HG03196 (cell line): ENCODE data around the gene XPO6.
"Not testable (repeated sequence)": the region's sequence is repeated elsewhere in the genome, so short reads cannot be mapped to it uniquely, and the experiment has no call there.

Source experiments
- ATAC-seq: cut with Tn5 transposase; IDR thresholded peaks from one replicate; pipeline ENCODE4 v1.9.1; 2021; ENCODE audit not compliant: unreplicated experiment

The XPO6 gene

DNA sequence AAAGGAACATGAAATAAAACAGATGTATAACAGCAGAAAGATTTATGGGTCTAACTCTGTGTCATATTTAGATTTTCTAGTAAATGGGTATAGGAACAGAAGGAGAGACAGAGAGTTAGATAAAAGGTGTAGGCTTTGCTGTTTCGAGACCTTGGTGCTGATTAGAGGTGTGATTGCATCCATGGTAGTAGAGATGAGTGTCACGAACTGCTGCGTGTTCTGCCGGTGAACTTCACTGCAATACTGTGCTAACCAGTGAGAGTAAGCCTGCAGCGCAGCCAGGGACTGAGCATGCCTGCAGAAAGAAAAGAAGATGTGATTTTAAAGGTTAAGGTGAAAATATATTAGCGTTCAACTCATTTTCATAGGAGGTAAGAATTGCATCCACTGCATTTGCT lies 94.6 kb downstream of the XPO6 start:
- no peak for ATAC-seq

DNA sequence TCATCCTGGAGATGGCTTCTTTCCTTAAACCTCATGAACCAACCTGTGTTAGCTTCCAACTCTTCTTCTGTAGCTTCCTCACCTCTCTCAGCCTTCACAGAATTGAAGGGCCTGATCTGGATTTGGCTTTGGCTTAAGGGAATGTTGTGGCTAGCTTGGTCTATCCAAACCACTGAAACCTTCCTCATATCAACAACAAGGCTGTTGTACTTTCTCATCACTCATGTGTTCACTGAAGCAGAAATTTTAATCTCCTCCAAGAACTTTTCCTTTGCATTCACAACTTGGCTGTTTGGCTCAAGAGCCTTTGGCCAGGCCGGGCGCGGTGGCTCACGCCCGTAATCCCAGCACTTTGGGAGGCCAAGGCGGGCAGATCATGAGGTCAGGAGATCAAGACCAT lies 95.9 kb downstream of the XPO6 start:
- not testable (repeated sequence) for ATAC-seq

GRCh38 chr16:28112908-28113307 lies 98.9 kb downstream of the XPO6 start:
- no peak for ATAC-seq

DNA sequence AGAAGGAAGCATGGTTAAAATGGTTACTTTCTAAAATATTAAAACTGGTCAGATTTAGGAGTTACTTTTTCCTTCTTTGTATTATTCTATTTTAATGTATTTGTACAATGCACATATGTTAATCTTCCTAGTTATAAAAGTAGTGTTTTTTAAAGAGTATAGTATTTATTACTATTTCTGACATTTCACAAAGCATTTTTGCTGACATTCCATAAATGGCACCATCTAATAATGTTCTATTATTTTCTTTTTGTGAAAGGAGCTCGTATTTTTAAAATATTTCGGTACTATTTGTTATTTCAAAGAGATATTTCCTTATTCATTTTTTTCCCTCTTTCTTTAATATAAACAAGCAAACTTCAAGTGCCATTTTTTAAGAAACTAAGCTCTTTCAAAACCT lies 100.8 kb downstream of the XPO6 start:
- ATAC-seq = no peak

DNA sequence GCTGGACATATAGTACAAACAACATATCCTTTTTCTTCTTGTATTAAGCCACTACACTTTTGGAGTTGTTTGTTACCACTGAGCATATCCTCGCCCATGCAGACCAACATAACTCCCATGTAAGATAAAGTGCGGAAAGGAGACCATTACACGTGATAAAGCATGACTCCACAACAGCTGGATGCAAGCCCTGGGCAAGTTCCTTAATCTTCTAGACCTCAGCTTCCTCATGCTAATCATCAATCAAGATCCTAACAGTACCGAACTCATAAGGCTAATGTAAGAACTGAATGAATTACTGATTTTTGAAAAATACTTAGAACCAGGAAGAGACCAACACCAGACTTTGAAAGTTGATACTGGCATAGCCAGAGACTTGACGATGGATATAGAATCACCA lies 101.3 kb downstream of the XPO6 start:
- no peak for ATAC-seq

DNA sequence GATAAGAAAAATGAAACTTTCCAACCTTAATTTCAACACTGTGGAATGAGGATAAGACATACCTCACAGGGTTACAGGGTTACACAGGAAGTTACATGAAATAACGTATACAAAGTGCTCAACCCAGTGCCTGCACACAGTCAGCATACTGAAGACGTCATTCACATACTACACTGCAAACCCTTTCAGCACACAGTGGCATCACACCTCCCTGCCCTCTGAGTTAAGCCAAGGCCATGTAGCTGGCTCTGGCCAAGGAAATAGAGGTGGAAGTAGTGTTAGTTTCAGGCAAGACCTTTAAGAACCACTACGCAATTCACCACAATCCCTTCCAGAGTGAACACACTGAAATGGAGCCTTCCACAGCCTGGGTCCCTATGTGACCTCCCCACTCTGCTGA lies 101.7 kb downstream of the XPO6 start:
- ATAC-seq = no peak

- no peak for ATAC-seq
Observed at GRCh38 chr16:28108590-28109247, 103.0 kb downstream of the XPO6 start.

GRCh38 chr16:28107232-28107631 lies 104.5 kb downstream of the XPO6 start:
- no peak for ATAC-seq

DNA sequence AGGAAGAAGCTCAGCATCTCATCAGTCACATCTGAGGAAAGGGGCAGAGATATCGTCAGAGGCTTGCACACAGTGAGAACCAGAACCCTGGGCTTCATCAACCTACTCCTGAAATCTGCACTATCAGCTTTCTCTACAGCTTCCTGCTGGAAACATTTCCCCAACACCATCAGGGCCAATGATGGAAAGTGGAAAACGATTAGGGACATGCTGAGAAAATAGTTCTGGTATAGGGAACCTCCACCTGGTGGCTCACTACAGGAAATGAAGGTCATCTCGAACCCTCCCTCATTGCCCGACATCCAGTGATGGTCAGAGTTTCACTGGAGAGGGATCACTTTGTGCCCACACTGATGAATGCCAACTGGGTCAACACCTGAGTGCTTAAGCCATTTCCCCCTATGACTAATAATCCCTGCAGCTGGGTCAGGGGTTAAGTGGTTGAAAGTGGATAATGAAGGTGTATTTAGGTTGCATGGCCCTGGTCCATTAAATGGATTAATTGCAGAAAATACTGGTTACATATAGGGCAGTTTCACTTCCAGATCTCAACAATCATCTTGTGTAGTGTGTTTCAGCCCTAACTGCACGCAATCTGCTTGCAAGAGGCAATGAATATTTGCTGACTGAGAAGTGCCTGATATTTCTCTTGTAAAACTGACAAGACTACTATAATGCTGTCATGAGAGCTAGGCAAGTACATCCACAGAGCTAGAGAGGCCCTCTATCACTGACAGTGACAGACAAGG lies 105.1 kb downstream of the XPO6 start:
- no peak for ATAC-seq

GRCh38 chr16:28105954-28106353 lies 105.8 kb downstream of the XPO6 start:
- ATAC-seq = no peak

DNA sequence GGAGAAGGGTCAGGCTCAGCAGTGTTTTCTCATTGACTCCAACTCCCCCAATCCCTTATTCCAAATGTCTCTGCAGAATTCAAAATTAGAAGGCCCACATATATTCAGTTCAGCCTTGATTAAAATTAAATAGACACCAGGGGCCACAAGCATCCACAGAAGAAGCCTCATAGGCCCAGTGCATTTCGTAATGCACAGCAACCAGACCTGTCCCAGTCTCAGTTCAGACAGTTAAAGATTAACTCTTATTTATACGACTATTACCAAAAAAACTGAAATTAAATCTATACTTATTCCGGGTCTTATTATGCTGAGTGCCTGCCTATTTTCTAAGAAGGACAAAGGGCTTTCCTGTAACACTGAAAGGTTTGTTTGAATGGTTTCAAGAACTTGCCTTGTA lies 106.5 kb downstream of the XPO6 start:
- no peak for ATAC-seq

DNA sequence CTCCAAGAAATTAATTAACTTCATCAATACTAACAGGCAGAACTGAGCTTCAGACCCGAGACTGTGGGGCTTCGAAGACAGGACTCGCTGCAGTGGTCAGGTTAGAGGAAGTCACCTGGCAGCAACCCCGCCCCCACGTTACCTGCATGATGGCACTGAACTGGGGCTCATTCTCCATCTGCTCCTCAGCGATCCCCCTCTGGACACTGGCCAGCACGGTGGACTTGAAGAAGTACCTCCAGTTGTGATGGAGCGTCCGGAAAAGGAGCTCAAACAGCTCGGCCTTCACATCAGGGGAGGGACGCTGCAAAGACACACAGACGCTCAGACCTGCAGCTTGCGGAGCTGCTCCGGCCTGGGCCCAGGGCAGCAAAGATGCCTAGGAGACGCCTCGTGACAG lies 107.4 kb downstream of the XPO6 start:
- ATAC-seq = no peak

GRCh38 chr16:28103516-28104170 lies 108.1 kb downstream of the XPO6 start:
- ATAC-seq = no peak

DNA sequence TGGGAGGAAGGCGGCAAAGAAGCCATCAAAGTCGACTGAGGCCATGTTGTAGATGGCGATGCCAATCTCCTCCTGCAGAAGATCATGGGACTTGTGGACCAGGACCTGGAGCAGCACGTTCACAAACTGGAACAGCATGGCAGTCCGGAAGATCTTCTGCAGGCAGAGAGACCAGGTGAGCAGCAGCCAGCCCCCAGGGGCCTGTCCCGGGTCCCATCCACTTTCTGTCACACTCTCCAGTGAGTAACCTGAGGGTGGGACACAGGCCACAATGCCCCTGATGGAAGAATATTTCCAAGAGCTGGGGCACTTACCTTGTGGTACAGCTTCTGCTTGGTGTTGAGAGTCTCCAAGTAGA lies 110.3 kb downstream of the XPO6 start:
- ATAC-seq = no peak

GRCh38 chr16:28100810-28101532 lies 110.8 kb downstream of the XPO6 start:
- no peak for ATAC-seq

DNA sequence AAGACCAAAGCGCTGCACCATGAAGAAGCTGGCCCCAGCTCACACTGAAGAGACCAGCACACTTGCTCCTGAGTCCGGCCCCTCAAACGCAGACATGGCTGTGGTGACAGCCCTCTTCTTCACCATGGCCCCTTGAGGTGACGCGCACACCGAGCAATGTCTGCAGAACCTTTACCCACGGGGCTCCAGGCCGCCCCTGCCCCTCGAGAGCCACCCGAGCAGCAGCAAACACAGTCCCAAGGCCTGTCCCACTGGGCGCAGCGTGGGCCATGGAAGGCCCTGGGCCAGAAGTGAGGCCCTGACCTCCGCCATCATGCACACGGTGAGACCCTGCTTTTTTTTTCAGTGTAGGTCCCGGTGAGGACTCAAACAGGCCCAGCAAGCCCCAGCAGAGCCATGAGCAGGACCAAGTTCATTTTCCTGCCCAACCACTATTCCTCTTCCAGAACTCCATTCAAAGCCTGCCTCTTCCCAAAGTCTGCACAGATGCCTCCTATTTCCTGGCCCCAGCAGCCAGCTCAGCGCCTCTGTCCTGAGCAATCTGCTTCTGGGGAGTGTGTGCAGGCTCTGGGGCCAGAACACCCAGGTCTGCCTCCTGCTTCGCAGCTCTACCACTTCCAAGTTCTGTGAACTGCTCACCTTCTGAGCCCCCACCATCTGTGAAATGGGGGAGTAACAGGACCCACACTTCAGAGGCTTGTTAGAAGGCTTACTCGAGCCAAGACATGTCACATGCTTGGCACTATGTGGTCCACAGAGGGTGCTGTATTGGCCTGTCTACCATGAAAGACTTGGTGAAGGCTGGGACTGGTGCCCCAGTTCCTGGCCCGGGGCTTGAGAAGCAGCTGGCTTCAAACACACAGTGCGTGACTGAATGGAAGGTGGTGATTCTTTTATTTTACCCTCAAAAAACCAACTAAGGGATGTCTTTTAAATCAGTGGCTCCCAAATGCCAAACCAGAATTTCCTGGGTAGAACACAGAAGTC lies 112.5 kb downstream of the XPO6 start:
- ATAC-seq = no peak

- ATAC-seq = no peak
Observed at GRCh38 chr16:28098171-28098958, 113.4 kb downstream of the XPO6 start.

GRCh38 chr16:28096983-28097899 lies 114.5 kb downstream of the XPO6 start:
- no peak for ATAC-seq

DNA sequence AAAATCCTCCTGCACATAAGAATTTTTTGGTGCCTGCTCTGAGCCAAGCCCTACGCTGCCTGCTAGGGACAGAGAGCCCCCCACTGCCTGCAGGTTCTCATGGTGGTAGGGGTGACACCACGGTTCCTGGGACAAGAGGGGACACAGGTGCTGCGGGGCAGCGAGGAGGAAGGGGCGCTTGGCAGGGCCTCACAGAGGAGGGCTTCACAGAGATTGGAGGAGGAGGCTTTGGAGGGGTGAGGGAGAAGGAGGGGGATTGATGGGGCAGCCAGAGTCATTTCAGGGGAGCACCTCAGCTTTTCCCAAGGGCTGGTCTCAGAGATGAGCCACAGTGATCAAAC lies 118.4 kb downstream of the XPO6 start:
- no peak for ATAC-seq
